DND-41 (cell line): ENCODE data around the gene RABAC1.
A peak's percentile ranks its signal among the peaks of the same experiment; 100 is the strongest.

Experiments used
- ATAC-seq: fragments of 200-7000 bp; cut with Tn5 transposase; 3 replicates; pipeline ENCODE4 v1.9.1; 2021; ENCODE audit warnings: low read depth; ENCODE audit not compliant: insufficient read depth
- DNase-seq: peaks from one replicate; pipeline ENCODE4 v3.0.0-alpha.2; 2020
- H2AFZ ChIP-seq: 2 replicates; pipeline ENCODE4 v1.6.0; 2012; ENCODE audit warnings: low read depth, low read length
- H3K27ac ChIP-seq: 2 replicates; pipeline ENCODE4 v1.5.1; 2012; ENCODE audit warnings: low read length, inconsistent platforms
- H3K27me3 ChIP-seq: fragments of 200-600 bp; sonication (generic); 2 replicates; pipeline ENCODE4 v1.6.0; 2012; ENCODE audit warnings: low read length, mild to moderate bottlenecking, inconsistent platforms; ENCODE audit not compliant: insufficient read depth, poor library complexity
- H3K36me3 ChIP-seq: 2 replicates; pipeline ENCODE4 v1.5.1; 2012; ENCODE audit warnings: low read length, inconsistent platforms; ENCODE audit not compliant: insufficient read depth
- H3K4me1 ChIP-seq: 2 replicates; pipeline ENCODE4 v1.5.1; 2012; ENCODE audit warnings: mild to moderate bottlenecking, low read length; ENCODE audit not compliant: insufficient read depth
- H3K4me2 ChIP-seq: 2 replicates; pipeline ENCODE4 v1.6.0; 2012; ENCODE audit warnings: mild to moderate bottlenecking, moderate library complexity, low read length, inconsistent platforms; ENCODE audit not compliant: insufficient read depth
- H3K4me3 ChIP-seq, 2 experiments: fragments of 200-600 bp in 1 of 2; shearing (Covaris generic) in 1 of 2; 2 replicates each; pipeline ENCODE4 v1.5.1; 2012 to 2016; ENCODE audit warnings: inconsistent platforms in 2 of 2, low read length in 2 of 2, mild to moderate bottlenecking in 2 of 2, low read depth in 1 of 2, moderate library complexity in 1 of 2
- H3K79me2 ChIP-seq: 2 replicates; pipeline ENCODE4 v1.6.0; 2012; ENCODE audit warnings: low read length, inconsistent platforms; ENCODE audit not compliant: insufficient read depth
- H3K9ac ChIP-seq: 2 replicates; pipeline ENCODE4 v1.6.0; 2012; ENCODE audit warnings: low read depth, mild to moderate bottlenecking, inconsistent platforms, low read length, moderate library complexity
- H3K9me3 ChIP-seq: 2 replicates; pipeline ENCODE4 v1.5.1; 2012; ENCODE audit warnings: low read length, moderate library complexity, mild to moderate bottlenecking, inconsistent platforms; ENCODE audit not compliant: insufficient read depth, severe bottlenecking
- H4K20me1 ChIP-seq: 2 replicates; pipeline ENCODE4 v1.6.0; 2012; ENCODE audit warnings: low read length; ENCODE audit not compliant: insufficient read depth
- CTCF ChIP-seq: IDR thresholded peaks from 2 replicates; pipeline ENCODE4 v1.5.1; 2012; ENCODE audit warnings: borderline replicate concordance, low read length, moderate library complexity, mild to moderate bottlenecking; ENCODE audit not compliant: poor library complexity, severe bottlenecking; ENCODE audit errors: extremely low read depth
- EZH2 ChIP-seq: IDR thresholded peaks from 3 replicates; pipeline ENCODE4 v1.6.1; 2012; ENCODE audit warnings: borderline replicate concordance, low read depth, mild to moderate bottlenecking, moderate library complexity, low read length, inconsistent platforms; ENCODE audit not compliant: severe bottlenecking

RABAC1 gene

GRCh38 chr19:41910240-41910991, 48.7 kb downstream of the RABAC1 start:
- Histone ChIP-seq H3K9ac (no peak overlapping the region), H3K27ac (no peak overlapping the region), H3K27me3 (no peaks in the 10 kb centered on the region), H2AFZ (no peak overlapping the region), H3K4me3 (no peak overlapping the region), H4K20me1 (peaks cover 34% of the 10 kb centered on the region), H3K79me2 (no peaks in the 10 kb centered on the region), H3K36me3 (peaks cover 46% of the 10 kb centered on the region), H3K4me2 (no peak overlapping the region), H3K9me3 (no peaks in the 10 kb centered on the region), H3K4me1 (peaks cover 5% of the 10 kb centered on the region)
- ATAC-seq = peak; percentile 4; the same call in 1 of the 3 replicates
- DNase-seq = no peak
- no peak for TF ChIP-seq CTCF
- no peak for TF ChIP-seq EZH2

GRCh38 chr19:41909706-41910105, 49.4 kb downstream of the RABAC1 start:
- Histone ChIP-seq H3K4me3 (no peak overlapping the region), H3K27ac (no peak overlapping the region), H3K36me3 (peaks cover 53% of the 10 kb centered on the region), H3K9ac (no peak overlapping the region), H3K4me2 (no peak overlapping the region), H3K9me3 (no peaks in the 10 kb centered on the region), H3K4me1 (no peaks in the 10 kb centered on the region), H3K79me2 (no peaks in the 10 kb centered on the region), H3K27me3 (no peaks in the 10 kb centered on the region), H2AFZ (no peak overlapping the region), H4K20me1 (peaks cover 41% of the 10 kb centered on the region)
- ATAC-seq (no peak), DNase-seq (no peak)
- TF ChIP-seq EZH2 = no peak
- no peak for TF ChIP-seq CTCF

- no peak for TF ChIP-seq CTCF
- TF ChIP-seq EZH2 = no peak
- Histone ChIP-seq H3K27me3 (no peaks in the 10 kb centered on the region), H3K4me1 (no peaks in the 10 kb centered on the region), H3K9me3 (no peaks in the 10 kb centered on the region), H3K79me2 (no peaks in the 10 kb centered on the region), H3K9ac (no peak overlapping the region), H3K36me3 (peaks cover 61% of the 10 kb centered on the region), H3K27ac (no peak overlapping the region; the same call in 1 of the 2 replicates), H3K4me2 (no peak overlapping the region), H4K20me1 (peaks cover 49% of the 10 kb centered on the region), H2AFZ (no peak overlapping the region), H3K4me3 (no peak overlapping the region)
- DNase-seq (no peak), ATAC-seq (no peak)
Observed at GRCh38 chr19:41908724-41909464, 50.2 kb downstream of the RABAC1 start.
